OCI-LY7 (cell line): ENCODE measurements around the gene CEP295NL.

Experiments used
- CTCF ChIP-seq: fragments of 200-600 bp; sonication (generic); conservative IDR thresholded peaks from 2 replicates; pipeline ENCODE4 v1.5.1; 2014; ENCODE audit warnings: mild to moderate bottlenecking, antibody characterized with exemption, low read length, moderate library complexity, mixed read lengths
- EZH2phosphoT487 ChIP-seq: fragments of 200-600 bp; sonication (generic); IDR thresholded peaks from 2 replicates; pipeline ENCODE4 v1.6.1; 2018; ENCODE audit warnings: low read depth, borderline replicate concordance, mild to moderate bottlenecking, mixed run types, antibody characterized with exemption, low read length, moderate library complexity, mixed read lengths

- no peak for TF ChIP-seq CTCF
- TF ChIP-seq EZH2phosphoT487: no peak
Observed at GRCh38 chr17:78950870-78951269, 47.9 kb upstream of the CEP295NL start.
